C4-2B (cell line): ENCODE data around the gene CLIP4.

Experiments used
- H3K27ac ChIP-seq: fragments of 450-650 bp; 2 replicates; pipeline ENCODE4 v1.5.1; 2017
- CTCF ChIP-seq: fragments of 450-650 bp; conservative IDR thresholded peaks from 2 replicates; pipeline ENCODE4 v1.5.1; 2017; ENCODE audit warnings: mild to moderate bottlenecking
- ZFX ChIP-seq: fragments of 450-650 bp; IDR thresholded peaks from 2 replicates; pipeline ENCODE4 v1.6.1; 2017

The CLIP4 gene

GRCh38 chr2:29223851-29224692, 108.9 kb downstream of the CLIP4 start:
- TF ChIP-seq CTCF, result no peak
- TF ChIP-seq ZFX, result no peak
- no peak overlapping the region for H3K27ac ChIP-seq

- H3K27ac ChIP-seq, result no peak overlapping the region
- TF ChIP-seq CTCF, result no peak
- no peak for TF ChIP-seq ZFX
Observed at GRCh38 chr2:29224693-29225551, 109.7 kb downstream of the CLIP4 start.

- TF ChIP-seq CTCF (no peak), ZFX (no peak)
- no peak overlapping the region for H3K27ac ChIP-seq
Observed at GRCh38 chr2:29225814-29226213, 110.6 kb downstream of the CLIP4 start.

- no peak for TF ChIP-seq ZFX
- no peak for TF ChIP-seq CTCF
- H3K27ac ChIP-seq, result no peak overlapping the region
Observed at GRCh38 chr2:29226375-29226774, 111.2 kb downstream of the CLIP4 start.

- H3K27ac ChIP-seq, result no peak overlapping the region
- TF ChIP-seq CTCF (no peak), ZFX (no peak)
Observed at GRCh38 chr2:29226808-29227207, 111.6 kb downstream of the CLIP4 start.

GRCh38 chr2:29227935-29228675, 112.9 kb downstream of the CLIP4 start:
- no peak overlapping the region for H3K27ac ChIP-seq
- TF ChIP-seq ZFX (no peak), CTCF (no peak)
